Nephron progenitor cell (in vitro differentiated cells): ENCODE measurements around the gene COA8.
A peak's percentile ranks its signal among the peaks of the same experiment; 100 is the strongest.

Source experiments
- DNase-seq: peaks from one replicate; pipeline ENCODE4 v3.0.0; 2021
- H3K27ac Mint-ChIP-seq: 2 replicates; pipeline ENCODE4 v1.8.0; 2021; ENCODE audit warnings: mild to moderate bottlenecking, moderate library complexity, mixed read lengths
- H3K27me3 Mint-ChIP-seq: 2 replicates; pipeline ENCODE4 v1.8.0; 2021; ENCODE audit warnings: mild to moderate bottlenecking, low read depth, mixed read lengths; ENCODE audit not compliant: poor library complexity
- H3K36me3 Mint-ChIP-seq: 2 replicates; pipeline ENCODE4 v1.8.0; 2021; ENCODE audit warnings: low read depth, mixed read lengths
- H3K4me1 Mint-ChIP-seq: 2 replicates; pipeline ENCODE4 v1.8.0; 2021; ENCODE audit warnings: mixed read lengths
- H3K4me3 Mint-ChIP-seq: 2 replicates; pipeline ENCODE4 v1.8.0; 2021; ENCODE audit warnings: mild to moderate bottlenecking, moderate library complexity, mixed read lengths
- H3K9me3 Mint-ChIP-seq: 2 replicates; pipeline ENCODE4 v1.8.0; 2021; ENCODE audit warnings: mild to moderate bottlenecking, moderate library complexity, mixed read lengths
- TF ChIP-seq, protein P1 (sequence below): fragments of 200-600 bp; sonication (generic); IDR thresholded peaks from 2 replicates; pipeline ENCODE4 v1.5.0; 2021; ENCODE audit warnings: antibody characterized with exemption

Gene COA8

DNA sequence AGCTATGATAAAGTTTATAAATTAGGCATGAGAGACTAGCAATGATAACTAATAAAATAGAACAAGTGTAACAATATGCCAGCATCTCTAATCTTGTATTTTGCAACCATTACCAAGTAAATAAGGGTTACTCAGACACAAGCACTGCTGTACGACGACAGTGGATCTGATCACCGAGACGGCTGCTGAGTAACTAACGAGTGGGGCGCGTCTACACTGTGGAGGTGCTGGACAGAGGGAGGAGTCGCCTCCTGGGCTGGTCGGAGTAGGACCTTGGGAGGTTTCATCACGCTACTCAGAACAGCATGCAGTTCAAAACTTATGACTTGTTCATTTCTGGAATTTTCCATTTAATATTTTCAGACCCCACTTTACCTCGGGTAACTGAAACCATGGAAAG, 18.4 kb downstream of the COA8 start:
- Mint-ChIP-seq H3K27me3 (peaks cover 3% of the 10 kb centered on the region), H3K4me3 (no peak overlapping the region), H3K4me1 (peaks cover 16% of the 10 kb centered on the region), H3K27ac (no peak overlapping the region), H3K36me3 (peaks cover 47% of the 10 kb centered on the region), H3K9me3 (peaks cover 7% of the 10 kb centered on the region)
- TF ChIP-seq, protein P1, sequence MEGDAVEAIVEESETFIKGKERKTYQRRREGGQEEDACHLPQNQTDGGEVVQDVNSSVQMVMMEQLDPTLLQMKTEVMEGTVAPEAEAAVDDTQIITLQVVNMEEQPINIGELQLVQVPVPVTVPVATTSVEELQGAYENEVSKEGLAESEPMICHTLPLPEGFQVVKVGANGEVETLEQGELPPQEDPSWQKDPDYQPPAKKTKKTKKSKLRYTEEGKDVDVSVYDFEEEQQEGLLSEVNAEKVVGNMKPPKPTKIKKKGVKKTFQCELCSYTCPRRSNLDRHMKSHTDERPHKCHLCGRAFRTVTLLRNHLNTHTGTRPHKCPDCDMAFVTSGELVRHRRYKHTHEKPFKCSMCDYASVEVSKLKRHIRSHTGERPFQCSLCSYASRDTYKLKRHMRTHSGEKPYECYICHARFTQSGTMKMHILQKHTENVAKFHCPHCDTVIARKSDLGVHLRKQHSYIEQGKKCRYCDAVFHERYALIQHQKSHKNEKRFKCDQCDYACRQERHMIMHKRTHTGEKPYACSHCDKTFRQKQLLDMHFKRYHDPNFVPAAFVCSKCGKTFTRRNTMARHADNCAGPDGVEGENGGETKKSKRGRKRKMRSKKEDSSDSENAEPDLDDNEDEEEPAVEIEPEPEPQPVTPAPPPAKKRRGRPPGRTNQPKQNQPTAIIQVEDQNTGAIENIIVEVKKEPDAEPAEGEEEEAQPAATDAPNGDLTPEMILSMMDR = no peak
- DNase-seq = no peak

DNA sequence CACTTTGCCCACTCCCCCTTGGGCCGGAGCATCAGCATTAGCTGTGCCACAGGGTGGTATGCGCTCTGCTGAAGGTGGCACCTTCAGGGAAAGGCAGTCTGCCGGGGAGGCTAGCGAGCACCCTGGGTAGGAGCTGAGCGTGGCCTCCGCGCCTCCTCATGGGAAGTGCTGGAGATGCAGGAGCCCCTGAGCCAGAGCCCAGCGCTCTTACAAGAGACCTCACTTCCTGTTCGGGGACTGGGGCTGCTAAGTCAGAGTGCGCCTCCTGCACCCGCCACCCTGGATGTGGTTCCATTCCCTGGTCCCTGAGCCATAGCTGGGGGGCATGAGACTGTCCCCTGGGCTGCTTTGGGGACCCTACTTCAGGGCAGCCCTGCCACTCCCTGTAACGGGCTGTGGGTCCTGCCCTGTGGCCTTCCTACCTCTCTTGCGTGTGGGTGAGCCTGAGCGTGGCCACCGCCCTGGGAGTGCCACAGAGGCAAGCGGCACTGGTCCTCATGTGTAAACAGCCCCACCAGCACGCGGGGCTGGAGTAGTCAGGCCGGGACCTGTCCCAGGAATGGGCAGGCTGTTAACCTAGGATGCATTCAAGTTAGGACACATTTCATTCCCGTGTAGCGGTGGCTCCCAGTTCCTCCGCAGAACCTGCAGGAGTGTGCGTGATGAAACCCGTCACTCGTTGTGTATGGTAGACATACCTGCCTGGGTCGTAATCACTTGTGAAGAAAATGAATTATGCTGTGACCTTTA, 19.4 kb downstream of the COA8 start:
- TF ChIP-seq, protein P1 = no peak
- Mint-ChIP-seq H3K27me3 (peaks cover 3% of the 10 kb centered on the region), H3K9me3 (peaks cover 7% of the 10 kb centered on the region), H3K4me1 (peaks cover 7% of the 10 kb centered on the region), H3K36me3 (peaks cover 47% of the 10 kb centered on the region), H3K27ac (no peak overlapping the region), H3K4me3 (no peak overlapping the region)
- no peak for DNase-seq

DNA sequence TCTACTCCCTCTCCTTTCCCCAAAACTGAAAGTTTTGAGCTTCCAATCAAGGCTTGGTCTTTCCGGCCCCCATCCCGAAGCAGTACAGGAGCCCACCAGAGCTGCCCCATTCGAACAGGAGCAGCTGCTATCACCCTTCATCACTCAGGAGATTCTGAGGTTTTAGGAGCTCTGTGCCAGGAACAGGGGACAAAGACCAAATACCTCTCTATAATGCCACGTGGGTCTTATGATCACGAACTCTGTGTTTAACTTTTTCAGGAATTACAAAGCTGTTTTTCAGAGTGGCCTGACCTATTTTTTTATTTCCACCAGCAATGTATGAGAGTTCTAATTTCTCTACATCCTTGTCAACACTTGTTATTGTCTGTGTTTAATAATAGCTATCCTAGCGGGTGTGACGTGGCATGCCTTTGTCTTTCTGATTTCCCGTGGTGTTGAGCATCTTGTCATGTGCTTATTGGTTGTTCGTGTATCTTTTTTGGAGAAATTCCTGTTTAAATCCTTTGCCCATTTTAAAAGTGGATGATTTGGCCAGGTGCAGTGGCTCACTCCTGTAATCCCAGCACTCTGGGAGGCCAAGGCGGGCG, 21.7 kb downstream of the COA8 start:
- no peak overlapping the region for H3K4me3 Mint-ChIP-seq
- H3K9me3 Mint-ChIP-seq = peaks cover 7% of the 10 kb centered on the region
- DNase-seq = no peak
- TF ChIP-seq, protein P1 = no peak
- peaks cover 4% of the 10 kb centered on the region for H3K4me1 Mint-ChIP-seq
- no peak overlapping the region for H3K27ac Mint-ChIP-seq
- H3K27me3 Mint-ChIP-seq = peaks cover 3% of the 10 kb centered on the region
- peaks cover 50% of the 10 kb centered on the region for H3K36me3 Mint-ChIP-seq

DNA sequence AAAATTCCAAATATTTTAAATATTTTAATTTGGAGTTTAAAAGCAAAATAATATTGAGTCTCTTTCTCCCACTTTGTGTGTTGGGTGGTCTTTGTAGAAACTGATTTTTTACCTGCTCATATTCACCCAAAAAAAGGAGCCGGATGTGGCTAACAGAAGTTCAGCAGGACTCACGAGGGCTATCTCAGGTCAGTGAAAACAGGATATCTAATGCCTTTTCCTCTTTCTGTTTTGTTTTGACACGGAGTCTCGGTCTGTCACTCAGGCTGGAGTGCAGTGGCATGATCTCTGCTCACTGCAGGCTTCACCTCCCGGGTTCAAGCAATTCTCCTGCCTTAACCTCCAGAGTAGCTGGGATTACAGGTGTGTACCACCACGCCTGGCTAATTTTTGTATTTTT, 30.8 kb downstream of the COA8 start:
- no peak for DNase-seq
- TF ChIP-seq, protein P1 = no peak
- no peaks in the 10 kb centered on the region for H3K27me3 Mint-ChIP-seq
- no peaks in the 10 kb centered on the region for H3K9me3 Mint-ChIP-seq
- H3K36me3 Mint-ChIP-seq = peaks cover 27% of the 10 kb centered on the region
- peaks cover 35% of the 10 kb centered on the region for H3K4me1 Mint-ChIP-seq
- no peak overlapping the region for H3K4me3 Mint-ChIP-seq
- H3K27ac Mint-ChIP-seq = peak overlapping the region; percentile 83

DNA sequence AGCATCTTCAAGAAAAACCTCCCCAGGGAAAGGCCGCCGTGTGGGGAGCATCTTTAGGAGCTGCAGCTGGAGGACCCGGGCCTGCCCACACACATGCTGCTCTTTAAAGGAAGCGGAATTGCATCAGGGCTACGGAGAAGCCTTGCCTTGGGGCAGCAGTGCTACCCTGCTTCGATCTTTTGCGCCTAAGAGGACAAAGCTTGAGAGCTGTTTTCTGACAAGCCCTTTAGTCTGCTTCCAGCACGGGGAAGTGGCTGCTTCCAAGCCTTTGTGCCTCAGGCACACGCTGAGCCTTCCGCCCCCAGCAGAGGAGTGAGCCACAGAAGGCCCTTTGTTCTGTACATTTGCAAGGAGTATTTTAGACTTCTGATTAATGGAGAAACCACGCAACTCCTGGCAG, 31.5 kb downstream of the COA8 start:
- peaks cover 22% of the 10 kb centered on the region for H3K36me3 Mint-ChIP-seq
- H3K27me3 Mint-ChIP-seq = no peaks in the 10 kb centered on the region
- H3K4me3 Mint-ChIP-seq = peak overlapping the region; percentile 37
- H3K9me3 Mint-ChIP-seq = no peaks in the 10 kb centered on the region
- TF ChIP-seq, protein P1 = no peak
- peak overlapping the region; percentile 83 for H3K27ac Mint-ChIP-seq
- H3K4me1 Mint-ChIP-seq = peaks cover 35% of the 10 kb centered on the region
- peak; percentile 16 for DNase-seq
